ENCODE measurements around the gene PRR11. TPM values are rescaled to one million over a fixed set of nuclear protein-coding genes. Genes with fewer than 3 reads are reported as not detected.

PRR11 gene
- polyA plus RNA-seq (2013, experiment 1 of 2): 37.0 TPM
- polyA plus RNA-seq (2013, experiment 2 of 2): 49.9 TPM

DNA sequence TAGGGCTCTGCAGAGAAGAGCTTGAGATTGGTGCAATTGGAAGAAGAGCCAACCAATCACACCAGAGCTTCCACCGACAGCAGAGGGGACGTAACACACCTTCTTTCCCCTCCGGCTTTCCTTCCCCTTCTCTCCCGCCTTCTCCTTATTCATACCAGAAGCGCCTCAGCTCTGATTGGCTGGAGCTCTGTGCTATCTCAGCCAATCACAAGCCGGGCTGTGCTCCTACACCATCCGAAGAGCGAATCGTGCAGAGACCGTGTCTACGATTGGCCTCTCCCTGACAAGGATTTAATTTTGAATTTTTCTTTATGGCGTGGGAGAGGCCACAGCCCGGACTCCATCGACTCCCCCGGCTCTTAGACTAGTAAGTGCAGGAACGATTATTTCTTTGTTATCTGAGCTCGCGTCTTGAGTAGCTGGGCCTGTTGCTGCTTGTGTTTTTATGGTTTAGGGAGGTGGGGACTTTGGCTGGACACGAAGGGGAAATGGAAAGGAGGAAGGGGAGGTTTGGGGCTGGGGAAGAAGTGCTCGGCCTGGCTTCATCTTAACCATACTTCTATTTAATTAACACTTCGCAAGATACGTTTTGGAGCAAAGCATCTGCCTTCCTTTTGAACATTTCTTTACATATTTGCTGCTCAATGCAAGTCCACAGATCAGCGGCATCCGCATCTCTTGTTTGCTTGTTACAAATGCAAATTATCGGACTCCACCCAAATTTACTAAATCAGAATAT is at the start of gene PRR11:
Gene PRR11, plus strand, starts transcription at position 308 of the 739 bp plus-strand sequence. CDS start 14,007 bp downstream, outside the sequence.
- H3K4me1 ChIP-seq (ENCODE audit: insufficient read depth, low read length): peaks cover 28% of the 10 kb centered on the region
- H3K27me3 ChIP-seq (ENCODE audit: insufficient read depth, low read length): no peaks in the 10 kb centered on the region
- H3K9me3 ChIP-seq (ENCODE audit: insufficient read depth, low read depth, low read length): no peaks in the 10 kb centered on the region
- peak within 1 kb of the TSS; percentile 98 for H3K27ac ChIP-seq (ENCODE audit: low read depth, low read length)
- peak within 1 kb of the TSS; percentile 98 for H3K9ac ChIP-seq (ENCODE audit: low read depth, low read length)
- under 1% methylated on average over 25 of the region's 25 CpGs for WGBS
- H3K36me3 ChIP-seq (ENCODE audit: insufficient read depth, low read length): peaks cover 2% of the 10 kb centered on the region; the same call in 1 of the 2 replicates
- H3K4me3 ChIP-seq (ENCODE audit: low read length): peak within 1 kb of the TSS; percentile 87

- Histone ChIP-seq H3K9ac (ENCODE audit: low read depth, low read length) (peak overlapping the region; percentile 93), H3K4me3 (ENCODE audit: low read length) (peak overlapping the region; percentile 100), H3K9me3 (ENCODE audit: insufficient read depth, low read depth, low read length) (no peaks in the 10 kb centered on the region), H3K36me3 (ENCODE audit: insufficient read depth, low read length) (peaks cover 33% of the 10 kb centered on the region), H3K4me1 (ENCODE audit: insufficient read depth, low read length) (peaks cover 7% of the 10 kb centered on the region; the same call in 1 of the 2 replicates), H3K27me3 (ENCODE audit: insufficient read depth, low read length) (no peaks in the 10 kb centered on the region), H3K27ac (ENCODE audit: low read depth, low read length) (peak overlapping the region; percentile 95)
- under 1% methylated on average over 18 of the region's 18 CpGs for WGBS
Measured at GRCh38 chr17:59105852-59106462, 49.6 kb upstream of the PRR11 start.

- Histone ChIP-seq H3K9ac (ENCODE audit: low read depth, low read length) (peak within 1 kb of the TSS; percentile 93), H3K36me3 (ENCODE audit: insufficient read depth, low read length) (peaks cover 36% of the 10 kb centered on the region), H3K4me1 (ENCODE audit: insufficient read depth, low read length) (peaks cover 7% of the 10 kb centered on the region; the same call in 1 of the 2 replicates), H3K9me3 (ENCODE audit: insufficient read depth, low read depth, low read length) (no peaks in the 10 kb centered on the region), H3K27me3 (ENCODE audit: insufficient read depth, low read length) (no peaks in the 10 kb centered on the region), H3K27ac (ENCODE audit: low read depth, low read length) (peak within 1 kb of the TSS; percentile 95), H3K4me3 (ENCODE audit: low read length) (peak within 1 kb of the TSS; percentile 100)
- WGBS: under 1% methylated on average over 89 of the region's 89 CpGs
Measured at GRCh38 chr17:59106463-59107305, 48.9 kb upstream of the PRR11 start, which contains the start of gene TRIM37. TSS of gene TRIM37 (minus strand) at chr17:59106880. CDS start at chr17:59106461, 419 bp downstream.

DNA sequence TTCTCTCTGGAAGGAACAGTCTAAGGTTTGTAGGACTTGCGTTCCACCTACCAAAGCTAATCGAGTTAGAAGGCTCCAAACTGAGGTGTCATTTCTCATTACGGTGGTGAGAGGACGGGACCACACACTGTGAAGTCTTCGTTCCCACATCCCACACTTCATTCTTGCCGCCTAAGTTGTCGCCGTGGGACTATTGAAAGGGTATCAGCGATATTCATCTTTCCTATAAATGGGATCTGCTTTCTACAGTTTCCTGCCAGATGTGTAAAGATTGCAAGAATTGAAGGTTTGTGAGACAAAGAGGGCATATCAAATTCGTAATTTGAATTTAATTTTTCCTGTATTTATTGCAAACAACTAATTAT is 48.3 kb upstream of the PRR11 start:
- Histone ChIP-seq H3K9me3 (ENCODE audit: insufficient read depth, low read depth, low read length) (no peaks in the 10 kb centered on the region), H3K4me3 (ENCODE audit: low read length) (peak overlapping the region; percentile 100), H3K36me3 (ENCODE audit: insufficient read depth, low read length) (peaks cover 38% of the 10 kb centered on the region), H3K9ac (ENCODE audit: low read depth, low read length) (peak overlapping the region; percentile 93), H3K27me3 (ENCODE audit: insufficient read depth, low read length) (no peaks in the 10 kb centered on the region), H3K27ac (ENCODE audit: low read depth, low read length) (peak overlapping the region; percentile 95), H3K4me1 (ENCODE audit: insufficient read depth, low read length) (peaks cover 7% of the 10 kb centered on the region; the same call in 1 of the 2 replicates)
- 4% methylated on average over 9 of the region's 10 CpGs for WGBS

DNA sequence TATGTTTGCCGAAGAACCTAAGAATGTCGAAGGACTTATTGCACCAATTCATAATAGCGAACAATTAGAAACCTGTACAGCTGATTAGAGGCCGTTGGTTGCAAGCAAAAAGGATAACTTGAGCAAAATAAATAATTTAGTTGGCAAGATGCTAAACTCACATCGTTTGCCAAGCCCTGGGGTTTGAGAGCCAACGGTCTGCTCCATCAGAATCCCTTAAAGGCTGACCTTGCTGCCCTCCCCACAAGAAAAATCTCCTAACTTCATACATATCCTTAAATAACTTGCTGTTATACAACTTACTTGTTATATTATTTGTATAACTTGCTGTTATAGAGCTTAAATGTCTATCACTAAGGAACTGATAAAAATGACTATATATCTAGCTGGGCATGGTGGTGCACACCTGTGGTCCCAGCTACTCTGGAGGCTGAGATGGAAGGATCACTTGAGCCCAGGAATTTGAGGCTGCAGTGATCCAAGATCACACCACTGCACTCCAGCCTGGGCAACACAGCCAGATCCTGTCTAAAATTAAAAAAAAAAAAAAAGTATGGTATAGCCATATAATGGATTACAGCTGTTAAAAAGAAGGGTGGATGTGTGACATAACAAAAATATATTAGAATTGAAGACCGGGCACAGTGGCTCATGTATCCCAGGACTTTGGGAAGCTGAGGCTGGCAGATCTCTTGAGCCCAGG is 47.0 kb upstream of the PRR11 start:
- Histone ChIP-seq H3K4me1 (ENCODE audit: insufficient read depth, low read length) (peaks cover 7% of the 10 kb centered on the region; the same call in 1 of the 2 replicates), H3K27ac (ENCODE audit: low read depth, low read length) (no peak overlapping the region), H3K27me3 (ENCODE audit: insufficient read depth, low read length) (no peaks in the 10 kb centered on the region), H3K4me3 (ENCODE audit: low read length) (no peak overlapping the region), H3K9ac (ENCODE audit: low read depth, low read length) (no peak overlapping the region), H3K9me3 (ENCODE audit: insufficient read depth, low read depth, low read length) (no peaks in the 10 kb centered on the region), H3K36me3 (ENCODE audit: insufficient read depth, low read length) (peaks cover 36% of the 10 kb centered on the region)
- WGBS: 96% methylated on average over 7 of the region's 7 CpGs

DNA sequence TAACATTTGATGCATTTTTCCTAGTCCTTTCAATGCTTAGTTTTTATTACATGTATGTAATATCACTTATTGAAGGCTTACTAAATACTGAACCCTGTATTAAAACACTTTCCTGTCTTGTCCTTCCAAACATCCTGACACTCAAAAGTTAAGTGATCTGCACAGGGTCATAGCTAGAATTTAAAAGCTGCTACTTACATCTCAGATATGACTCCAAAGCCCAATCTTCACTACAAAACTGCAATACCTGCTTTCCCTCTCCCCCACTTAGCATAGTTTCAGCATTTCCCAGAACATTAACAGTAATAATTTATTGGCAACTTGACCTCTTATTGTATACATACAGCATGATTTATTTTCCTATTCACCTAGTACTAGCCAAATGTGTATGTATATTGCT is 44.6 kb upstream of the PRR11 start:
- H3K27ac ChIP-seq (ENCODE audit: low read depth, low read length): no peak overlapping the region
- H3K9me3 ChIP-seq (ENCODE audit: insufficient read depth, low read depth, low read length): no peaks in the 10 kb centered on the region
- no peaks in the 10 kb centered on the region for H3K27me3 ChIP-seq (ENCODE audit: insufficient read depth, low read length)
- no peak overlapping the region for H3K9ac ChIP-seq (ENCODE audit: low read depth, low read length)
- H3K4me3 ChIP-seq (ENCODE audit: low read length): no peak overlapping the region
- H3K4me1 ChIP-seq (ENCODE audit: insufficient read depth, low read length): no peaks in the 10 kb centered on the region
- peaks cover 47% of the 10 kb centered on the region for H3K36me3 ChIP-seq (ENCODE audit: insufficient read depth, low read length)

DNA sequence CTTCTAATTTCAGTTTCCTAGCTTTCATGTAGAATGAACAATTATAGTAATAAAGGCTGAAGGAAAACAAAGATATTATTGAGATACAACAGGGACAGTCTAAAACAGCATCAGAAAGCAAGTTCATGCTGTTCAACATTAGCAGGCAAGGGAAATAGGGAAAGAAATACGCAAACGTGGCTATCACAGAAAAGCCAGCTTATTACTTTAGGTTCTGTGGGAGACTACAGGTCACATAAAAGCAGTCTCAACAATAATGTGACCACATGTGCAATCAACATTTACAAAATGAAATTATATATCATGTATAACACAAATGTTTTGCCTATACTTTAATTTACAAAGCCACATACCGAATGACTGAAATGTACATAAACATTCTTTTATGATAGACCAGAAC is 44.0 kb upstream of the PRR11 start:
- no peaks in the 10 kb centered on the region for H3K4me1 ChIP-seq (ENCODE audit: insufficient read depth, low read length)
- H3K4me3 ChIP-seq (ENCODE audit: low read length): no peak overlapping the region
- H3K27ac ChIP-seq (ENCODE audit: low read depth, low read length): no peak overlapping the region
- H3K9ac ChIP-seq (ENCODE audit: low read depth, low read length): no peak overlapping the region
- H3K27me3 ChIP-seq (ENCODE audit: insufficient read depth, low read length): no peaks in the 10 kb centered on the region
- peaks cover 53% of the 10 kb centered on the region for H3K36me3 ChIP-seq (ENCODE audit: insufficient read depth, low read length)
- 95% methylated on average over 2 of the region's 3 CpGs for WGBS
- no peaks in the 10 kb centered on the region for H3K9me3 ChIP-seq (ENCODE audit: insufficient read depth, low read depth, low read length)

GRCh38 chr17:59115474-59115873 is 40.1 kb upstream of the PRR11 start:
- H3K9me3 ChIP-seq (ENCODE audit: insufficient read depth, low read depth, low read length): no peaks in the 10 kb centered on the region
- H3K36me3 ChIP-seq (ENCODE audit: insufficient read depth, low read length): peaks cover 81% of the 10 kb centered on the region
- WGBS: 97% methylated on average over 9 of the region's 9 CpGs
- no peaks in the 10 kb centered on the region for H3K27me3 ChIP-seq (ENCODE audit: insufficient read depth, low read length)
- no peak overlapping the region for H3K9ac ChIP-seq (ENCODE audit: low read depth, low read length)
- H3K4me3 ChIP-seq (ENCODE audit: low read length): no peak overlapping the region
- no peak overlapping the region for H3K27ac ChIP-seq (ENCODE audit: low read depth, low read length)
- H3K4me1 ChIP-seq (ENCODE audit: insufficient read depth, low read length): no peaks in the 10 kb centered on the region

DNA sequence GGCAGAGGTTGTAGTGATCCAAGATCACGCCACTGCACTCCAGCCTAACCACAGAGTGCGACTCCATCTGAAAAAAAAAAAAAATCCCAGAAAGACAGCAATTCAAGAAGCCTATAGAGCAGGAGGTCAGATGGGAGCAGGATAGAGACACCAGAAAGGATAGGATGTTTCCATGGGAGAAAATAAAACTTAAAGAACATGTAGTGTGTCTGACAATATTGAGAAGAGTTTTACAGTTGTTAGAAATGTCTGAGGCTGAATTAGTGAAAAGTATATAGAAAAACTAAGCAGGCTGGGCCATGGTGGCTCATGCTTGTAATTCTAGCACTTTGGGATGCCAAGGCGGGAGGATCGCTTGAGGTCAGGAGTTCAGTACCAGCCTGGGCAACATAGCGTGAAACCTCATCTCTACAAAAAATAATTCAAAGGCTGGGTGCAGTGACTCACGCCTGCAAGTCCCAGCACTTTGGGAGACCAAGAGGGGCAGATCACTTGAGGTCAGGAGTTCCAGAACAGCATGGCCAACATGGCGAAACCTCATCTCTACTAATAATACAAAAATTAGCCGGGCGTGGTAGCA is 33.6 kb upstream of the PRR11 start:
- WGBS: 96% methylated on average over 9 of the region's 9 CpGs
- H3K27me3 ChIP-seq (ENCODE audit: insufficient read depth, low read length): no peaks in the 10 kb centered on the region
- peaks cover 68% of the 10 kb centered on the region for H3K36me3 ChIP-seq (ENCODE audit: insufficient read depth, low read length)
- H3K9ac ChIP-seq (ENCODE audit: low read depth, low read length): no peak overlapping the region; the same call in 1 of the 2 replicates
- H3K9me3 ChIP-seq (ENCODE audit: insufficient read depth, low read depth, low read length): no peaks in the 10 kb centered on the region
- H3K4me1 ChIP-seq (ENCODE audit: insufficient read depth, low read length): no peaks in the 10 kb centered on the region
- H3K4me3 ChIP-seq (ENCODE audit: low read length): no peak overlapping the region
- H3K27ac ChIP-seq (ENCODE audit: low read depth, low read length): no peak overlapping the region

GRCh38 chr17:59124665-59125064 is 30.9 kb upstream of the PRR11 start:
- Histone ChIP-seq H3K27me3 (ENCODE audit: insufficient read depth, low read length) (no peaks in the 10 kb centered on the region), H3K9ac (ENCODE audit: low read depth, low read length) (no peak overlapping the region), H3K27ac (ENCODE audit: low read depth, low read length) (no peak overlapping the region), H3K9me3 (ENCODE audit: insufficient read depth, low read depth, low read length) (no peaks in the 10 kb centered on the region), H3K4me3 (ENCODE audit: low read length) (no peak overlapping the region), H3K36me3 (ENCODE audit: insufficient read depth, low read length) (peaks cover 58% of the 10 kb centered on the region), H3K4me1 (ENCODE audit: insufficient read depth, low read length) (no peaks in the 10 kb centered on the region)
- whole genome bisulfite sequencing: 89% methylated on average over 5 of the region's 6 CpGs

Measured in HUES64 (cell line).